Right ventricle myocardium superior (tissue), 1 donor: Measurements from ENCODE around the gene CEBPA. TPM values are rescaled to one million over a fixed set of nuclear protein-coding genes. Genes with fewer than 3 reads are reported as not detected.

Experiments used
- ATAC-seq: fragments of 200-7000 bp; cut with Tn5 transposase; one replicate; pipeline ENCODE4 v1.9.1; 2020; ENCODE audit warnings: mild to moderate bottlenecking; ENCODE audit not compliant: poor library complexity
- DNase-seq: peaks from one replicate; pipeline ENCODE4 v3.0.0-alpha.2; 2020
- intact Hi-C: fragments of 100-400 bp; cut with DNase I; formaldehyde crosslinking; loops from one replicate; pipeline ENCODE4 v1.11.2; 2022
- total RNA-seq: library from RNA; stranded (reverse); fragmentation: NEBNext Ultra II Directional; extraction: Animal tissue kit (Norgen Biotek cat#: 25700); gene quantifications from one replicate; pipeline ENCODE4 v1.2.1, GENCODE V29; 2021
- donor health status: DM: no; HTN: yes; CAD: no; lungs with severe emphysema.

Gene CEBPA
- total RNA-seq, 1 donor from 2014 or later = 3.4 TPM

- intact Hi-C loops = no loop called here
- ATAC-seq (no peak), DNase-seq (no peak)
These were observed 22.6 kb downstream of the CEBPA start for GRCh38 chr19:33279430-33280350.

GRCh38 chr19:33278403-33279269 lies 23.7 kb downstream of the CEBPA start:
- DNase-seq = peak; percentile 53
- intact Hi-C loops = no loop called here
- ATAC-seq = peak; percentile 8

GRCh38 chr19:33278023-33278402 lies 24.3 kb downstream of the CEBPA start:
- ATAC-seq (peak; percentile 40), DNase-seq (peak; percentile 37)
- intact Hi-C loops = no loop called here

- DNase-seq (no peak), ATAC-seq (no peak)
- intact Hi-C loops = no loop called here
These were observed 24.9 kb downstream of the CEBPA start for GRCh38 chr19:33277434-33277833.

- intact Hi-C loops = no loop called here
- no peak for DNase-seq
- no peak for ATAC-seq
These were observed 26.3 kb downstream of the CEBPA start for GRCh38 chr19:33275933-33276619.

- intact Hi-C loops = no loop called here
- no peak for DNase-seq
- ATAC-seq = no peak
These were observed 26.8 kb downstream of the CEBPA start for GRCh38 chr19:33275559-33275932.

- intact Hi-C loops = no loop called here
- peak; percentile 35 for DNase-seq
These were observed 27.4 kb downstream of the CEBPA start for GRCh38 chr19:33274663-33275558.

GRCh38 chr19:33273881-33274662 lies 28.3 kb downstream of the CEBPA start:
- DNase-seq (peak; percentile 52), ATAC-seq (peak; percentile 37)
- intact Hi-C loops = no loop called here

More at GRCh38 chr19:33274663-33275558, 27.4 kb downstream of the CEBPA start:
- no peak for ATAC-seq

GRCh38 chr19:33273065-33273736 lies 29.1 kb downstream of the CEBPA start:
- peak; percentile 39 for DNase-seq
- no peak for ATAC-seq
- intact Hi-C loops = no loop called here

GRCh38 chr19:33271246-33272021 lies 30.9 kb downstream of the CEBPA start:
- ATAC-seq = no peak
- intact Hi-C loops = no loop called here
- DNase-seq = no peak

- DNase-seq = no peak
- no peak for ATAC-seq
- intact Hi-C loops = no loop called here
These were observed 31.6 kb downstream of the CEBPA start for GRCh38 chr19:33270769-33271168.

- ATAC-seq (no peak), DNase-seq (peak; percentile 22)
- intact Hi-C loops = no loop called here
These were observed 33.3 kb downstream of the CEBPA start for GRCh38 chr19:33269016-33269415.

GRCh38 chr19:33268162-33268991 lies 34.0 kb downstream of the CEBPA start:
- intact Hi-C loops = no loop called here
- ATAC-seq (peak; percentile 51), DNase-seq (peak; percentile 51)

- DNase-seq (peak; percentile 39), ATAC-seq (no peak)
- intact Hi-C loops = no loop called here
These were observed 34.6 kb downstream of the CEBPA start for GRCh38 chr19:33267706-33268105.

GRCh38 chr19:33266974-33267484 lies 35.3 kb downstream of the CEBPA start:
- intact Hi-C loops = no loop called here
- DNase-seq (peak; percentile 28), ATAC-seq (no peak)
